Adrenal gland (tissue), 12 donors: ENCODE measurements around the gene DNAH17. TPM values are rescaled to one million over a fixed set of nuclear protein-coding genes. Genes with fewer than 3 reads are reported as not detected.
A peak's percentile ranks its signal among the peaks of the same experiment; 100 is the strongest.

Source experiments
- DNase-seq, 7 donors: peaks; one replicate each; pipeline ENCODE4 v3.0.0-alpha.2; 2019 to 2020
- H3K27ac ChIP-seq, 5 donors: fragments of 200-600 bp; sonication (generic) in 4 of 5; 1 replicate in 3 of 5; 2 replicates in 2 of 5; pipeline versions ENCODE4 v1.5.1 to v1.8.0; 2016 to 2020; ENCODE audit warnings: mild to moderate bottlenecking in 1 of 5
- H3K27me3 ChIP-seq: fragments of 200-600 bp; 2 replicates; pipeline ENCODE4 v1.8.0; 2021
- H3K36me3 ChIP-seq, 2 donors: fragments of 200-600 bp; replicated peaks in 1 of 2; 1 replicate in 1 of 2; 2 replicates in 1 of 2; pipeline versions ENCODE4 v1.5.1 to v1.8.0; 2018 to 2022
- H3K4me1 ChIP-seq, 2 donors: fragments of 200-600 bp; replicated peaks in 1 of 2; 1 replicate in 1 of 2; 2 replicates in 1 of 2; pipeline versions ENCODE4 v1.5.1 to v1.8.0; 2018 to 2021
- H3K4me3 ChIP-seq, 4 donors: fragments of 200-600 bp; sonication (generic) in 3 of 4; one replicate each; pipeline ENCODE4 v1.5.1; 2016 to 2018
- H3K9me3 ChIP-seq, 3 donors: fragments of 200-600 bp; sonication (generic) in 1 of 3; replicated peaks in 1 of 3; 1 replicate in 2 of 3; 2 replicates in 1 of 3; pipeline versions ENCODE4 v1.5.1 to v1.8.0; 2016 to 2021
- POLR2A ChIP-seq, 2 donors: fragments of 450-650 bp; IDR thresholded peaks; one replicate each; pipeline ENCODE4 v1.6.1; 2017; ENCODE audit warnings: antibody characterized with exemption in 2 of 2, mild to moderate bottlenecking in 2 of 2, moderate library complexity in 1 of 2
- WGBS, 4 donors: extraction: QIAGEN DNeasy Blood & Tissue Kit in 2 of 4; methylation state at CpG; one replicate each; pipeline versions ENCODE4 v1.1.5 to v1.1.7; 2013 to 2017; 5-methylcytosine and 5-hydroxymethylcytosine counted together
- intact Hi-C, 2 donors: fragments of 100-400 bp; cut with DNase I; formaldehyde crosslinking; loops; one replicate each; pipeline versions ENCODE4 v1.14.1 to v1.15.0; 2022 to 2023
- polyA plus RNA-seq, 3 donors: library from polyadenylated mRNA; stranded (reverse); fragments of 200-250 nt in 2 of 3; fragments of 350-450 nt in 1 of 3; fragmentation: Illumina TruSeq in 1 of 3; extraction: RNeasy Lipid Tissue Mini Kit (QIAGEN cat#74804) in 1 of 3; gene quantifications; one replicate each; pipeline ENCODE4 v1.2.3, GENCODE V29; 2013 to 2014
- total RNA-seq, 9 donors: library from RNA; depleted of rRNA in 4 of 9; stranded (reverse); fragments of >200 nt in 4 of 9; fragments of 120-200 nt in 1 of 9; fragmentation: NEBNext Ultra II Directional in 1 of 9; extraction: Animal tissue kit (Norgen Biotek cat#: 25700) in 1 of 9; gene quantifications; one replicate each; pipeline versions ENCODE4 v1.1.0 to v1.2.4, GENCODE V29; 2013 to 2023
- TF ChIP-seq, protein P1 (sequence below), 6 experiments: fragments of 450-650 bp in 4 of 6; fragments of 200-600 bp in 2 of 6; sonication (generic) in 1 of 6; IDR thresholded peaks; 1 replicate in 5 of 6; 2 replicates in 1 of 6; pipeline versions ENCODE4 v1.5.1 to v1.8.0; 2016 to 2021; ENCODE audit warnings: antibody characterized with exemption in 6 of 6, mild to moderate bottlenecking in 2 of 6, moderate library complexity in 1 of 6
- donor health status: healthy with polysubstance abuse.
- donor health status: Bipolar disorder and iron deficiency.
- donor health status: DM: yes; HTN: yes; CAD: no.
- donor health status: DM: no; HTN: no; CAD: no.
- donor health status: DM: no; HTN: no; CAD: no.
- donor health status: DM: yes; HTN: yes; CAD: no.

The DNAH17 gene
- total and polyA plus RNA-seq, 12 donors = 0.03 to 1.8 (median 0.22) TPM; not detected in 5

DNA sequence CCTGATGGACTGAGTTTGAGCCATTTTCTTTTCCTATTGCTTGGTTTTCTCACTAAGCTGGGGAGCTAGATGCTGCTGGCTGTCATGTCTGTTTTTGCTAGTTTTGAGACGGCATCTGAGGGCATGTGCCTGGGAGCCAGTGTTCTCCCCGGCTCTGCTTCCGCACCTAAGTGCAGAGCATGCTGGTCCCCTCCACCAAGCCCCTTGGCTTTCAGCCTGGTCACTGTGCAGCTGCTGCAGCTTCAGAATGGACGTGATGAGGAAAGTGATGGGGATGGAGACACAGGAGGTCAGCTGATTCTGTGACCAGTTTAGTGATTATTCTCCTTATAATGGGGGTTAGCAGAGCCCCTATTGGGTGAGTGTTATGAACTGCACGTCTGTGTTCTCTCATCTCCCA, 28.5 kb downstream of the DNAH17 start:
- Histone ChIP-seq H3K4me3 (no peak overlapping the region), H3K36me3 (no peaks in the 10 kb centered on the region), H3K27me3 (no peaks in the 10 kb centered on the region), H3K4me1 (no peaks in the 10 kb centered on the region), H3K9me3 (no peaks in the 10 kb centered on the region), H3K27ac (no peak overlapping the region)
- intact Hi-C loops = no loop called here
- no peak for DNase-seq
- 80 to 94% (median 89%) methylated on average over 5 of the region's 5 CpGs for WGBS, 4 donors
- TF ChIP-seq, protein P1, sequence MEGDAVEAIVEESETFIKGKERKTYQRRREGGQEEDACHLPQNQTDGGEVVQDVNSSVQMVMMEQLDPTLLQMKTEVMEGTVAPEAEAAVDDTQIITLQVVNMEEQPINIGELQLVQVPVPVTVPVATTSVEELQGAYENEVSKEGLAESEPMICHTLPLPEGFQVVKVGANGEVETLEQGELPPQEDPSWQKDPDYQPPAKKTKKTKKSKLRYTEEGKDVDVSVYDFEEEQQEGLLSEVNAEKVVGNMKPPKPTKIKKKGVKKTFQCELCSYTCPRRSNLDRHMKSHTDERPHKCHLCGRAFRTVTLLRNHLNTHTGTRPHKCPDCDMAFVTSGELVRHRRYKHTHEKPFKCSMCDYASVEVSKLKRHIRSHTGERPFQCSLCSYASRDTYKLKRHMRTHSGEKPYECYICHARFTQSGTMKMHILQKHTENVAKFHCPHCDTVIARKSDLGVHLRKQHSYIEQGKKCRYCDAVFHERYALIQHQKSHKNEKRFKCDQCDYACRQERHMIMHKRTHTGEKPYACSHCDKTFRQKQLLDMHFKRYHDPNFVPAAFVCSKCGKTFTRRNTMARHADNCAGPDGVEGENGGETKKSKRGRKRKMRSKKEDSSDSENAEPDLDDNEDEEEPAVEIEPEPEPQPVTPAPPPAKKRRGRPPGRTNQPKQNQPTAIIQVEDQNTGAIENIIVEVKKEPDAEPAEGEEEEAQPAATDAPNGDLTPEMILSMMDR (IDR thresholded peaks at IDR 0.05) = no peak
- TF ChIP-seq POLR2A (IDR thresholded peaks at IDR 0.05) = no peak

DNA sequence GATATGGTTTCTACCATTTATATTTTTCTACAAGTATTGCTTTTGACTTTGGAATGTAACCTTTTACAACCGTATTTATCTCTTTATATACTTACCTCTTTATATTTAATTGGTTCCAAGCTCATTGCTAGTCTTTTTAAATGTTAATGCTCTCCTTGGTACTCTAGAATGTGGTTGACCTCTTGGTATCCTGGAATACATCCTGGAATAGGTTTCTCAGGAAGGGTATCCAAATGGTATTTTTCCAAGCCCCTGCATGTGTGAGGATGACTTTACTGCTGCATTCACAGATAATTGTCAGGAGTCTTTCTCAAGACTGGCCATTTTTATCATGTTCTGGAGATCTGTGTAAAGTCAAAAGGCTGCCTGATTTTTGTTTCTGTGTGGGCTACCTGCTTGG, 30.2 kb downstream of the DNAH17 start:
- Histone ChIP-seq H3K9me3 (no peaks in the 10 kb centered on the region), H3K27me3 (no peaks in the 10 kb centered on the region), H3K36me3 (no peaks in the 10 kb centered on the region), H3K4me3 (no peak overlapping the region), H3K27ac (no peak overlapping the region), H3K4me1 (no peaks in the 10 kb centered on the region)
- DNase-seq = no peak
- WGBS, 4 donors = 65 to 74% (median 71%) methylated on average over 1 of the region's 1 CpG
- no peak for TF ChIP-seq POLR2A (IDR thresholded peaks at IDR 0.05)
- TF ChIP-seq, protein P1 (IDR thresholded peaks at IDR 0.05) = no peak
- intact Hi-C loops = no loop called here

DNA sequence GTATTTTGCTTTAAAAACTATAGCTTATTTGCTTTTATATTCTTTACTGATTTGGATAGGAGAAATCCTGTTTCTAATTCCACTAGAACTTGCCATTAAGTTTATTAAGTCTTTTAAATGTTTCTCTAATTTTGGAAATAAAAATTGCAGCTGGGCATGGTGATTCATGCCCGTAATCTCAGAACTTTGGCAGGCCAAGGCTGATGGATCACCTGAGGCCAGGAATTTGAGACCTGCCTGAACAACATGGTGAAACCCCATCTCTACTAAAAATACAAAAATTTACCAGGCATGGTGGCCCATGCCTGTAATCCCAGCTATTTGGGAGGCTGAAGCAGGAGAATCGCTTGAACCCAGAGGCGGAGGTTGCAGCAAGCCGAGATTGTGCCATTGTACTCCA, 30.7 kb downstream of the DNAH17 start:
- WGBS, 4 donors = 82 to 95% (median 92%) methylated on average over 4 of the region's 4 CpGs
- H3K27me3 ChIP-seq = no peaks in the 10 kb centered on the region
- no peak overlapping the region for H3K27ac ChIP-seq
- no peaks in the 10 kb centered on the region for H3K9me3 ChIP-seq
- intact Hi-C loops = no loop called here
- no peak overlapping the region for H3K4me3 ChIP-seq
- H3K36me3 ChIP-seq = no peaks in the 10 kb centered on the region
- TF ChIP-seq, protein P1 (IDR thresholded peaks at IDR 0.05) = no peak
- no peak for TF ChIP-seq POLR2A (IDR thresholded peaks at IDR 0.05)
- DNase-seq = peak in 1 of 7 donors; percentile 21
- no peaks in the 10 kb centered on the region for H3K4me1 ChIP-seq

DNA sequence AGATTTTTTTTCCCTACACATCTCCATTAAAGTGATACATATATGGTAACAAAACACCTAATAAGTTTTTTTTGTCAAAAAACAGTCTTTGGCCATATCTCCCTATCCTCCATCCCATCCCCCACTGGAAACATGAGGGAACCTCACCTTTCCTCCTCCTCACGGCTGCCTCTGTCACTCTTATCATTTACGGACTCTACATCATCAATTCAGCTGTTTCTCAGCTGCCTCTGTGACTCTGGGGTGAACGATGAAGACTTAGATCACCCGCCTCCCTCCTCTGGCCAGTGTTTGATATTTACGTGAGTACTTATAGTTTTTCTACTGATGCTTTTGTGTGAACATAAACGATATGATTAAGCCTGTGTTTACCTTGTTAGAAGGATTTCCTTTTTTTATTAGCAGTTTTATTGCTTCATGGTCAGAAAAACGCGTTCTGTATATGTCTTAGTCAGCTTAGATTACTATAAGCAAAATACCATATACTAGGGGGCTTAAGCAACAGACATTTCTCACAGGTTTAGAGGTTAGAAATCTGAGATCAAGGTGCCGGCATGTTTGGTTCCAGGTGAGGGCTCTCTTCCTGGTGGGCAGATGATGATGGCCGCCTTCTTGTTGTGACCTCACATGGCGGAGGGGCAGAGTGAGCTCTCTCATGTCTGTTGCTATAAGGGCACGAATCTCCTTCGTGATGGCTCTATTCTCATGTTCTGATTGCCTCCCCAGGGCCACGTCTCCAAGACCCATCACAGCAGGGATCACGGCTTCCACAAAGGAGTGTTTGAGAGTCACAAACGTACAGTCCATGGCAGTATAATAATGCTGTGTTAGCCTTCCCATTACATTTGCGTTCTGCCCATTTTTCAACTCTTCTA, 32.1 kb downstream of the DNAH17 start:
- Histone ChIP-seq H3K27ac (no peak overlapping the region), H3K4me3 (no peak overlapping the region), H3K4me1 (no peaks in the 10 kb centered on the region), H3K27me3 (no peaks in the 10 kb centered on the region), H3K9me3 (no peaks in the 10 kb centered on the region), H3K36me3 (no peaks in the 10 kb centered on the region)
- no peak for DNase-seq
- WGBS, 4 donors = 70 to 80% (median 78%) methylated on average over 16 to 17 of the region's 17 CpGs
- TF ChIP-seq POLR2A (IDR thresholded peaks at IDR 0.05) = no peak
- TF ChIP-seq, protein P1 (IDR thresholded peaks at IDR 0.05) = no peak
- intact Hi-C loops = no loop called here
